GM21723 (cell line): ENCODE data around the gene ESD.
A peak's percentile ranks its signal among the peaks of the same experiment; 100 is the strongest.
"Not testable (repeated sequence)": the region's sequence is repeated elsewhere in the genome, so short reads cannot be mapped to it uniquely, and the experiment has no call there.

Experiments
- ATAC-seq: cut with Tn5 transposase; IDR thresholded peaks from one replicate; pipeline ENCODE4 v1.9.1; 2021; ENCODE audit warnings: mild to moderate bottlenecking, moderate library complexity; ENCODE audit not compliant: unreplicated experiment

The ESD gene

GRCh38 chr13:46796515-46797474, at the start of gene ESD:
Gene ESD (minus strand): TSS chr13:46797161. CDS start chr13:46791413, 5,748 bp downstream.
- peak; percentile 87 for ATAC-seq

GRCh38 chr13:46846726-46847125, 49.8 kb upstream of the ESD start:
- no peak for ATAC-seq

- no peak for ATAC-seq
Measured at GRCh38 chr13:46845146-46845545, 48.2 kb upstream of the ESD start.

GRCh38 chr13:46844431-46844830, 47.5 kb upstream of the ESD start:
- ATAC-seq: no peak

- ATAC-seq: no peak
Measured at GRCh38 chr13:46839399-46839798, 42.4 kb upstream of the ESD start.

GRCh38 chr13:46834657-46835056, 37.7 kb upstream of the ESD start:
- no peak for ATAC-seq

- ATAC-seq: peak; percentile 51
Measured at GRCh38 chr13:46831588-46832194, 34.7 kb upstream of the ESD start.

GRCh38 chr13:46830405-46831005, 33.5 kb upstream of the ESD start:
- no peak for ATAC-seq

GRCh38 chr13:46822551-46822950, 25.6 kb upstream of the ESD start:
- no peak for ATAC-seq

- no peak for ATAC-seq
Measured at GRCh38 chr13:46817838-46818476, 21.0 kb upstream of the ESD start.

GRCh38 chr13:46817095-46817494, 20.1 kb upstream of the ESD start:
- no peak for ATAC-seq

GRCh38 chr13:46816371-46816770, 19.4 kb upstream of the ESD start:
- no peak for ATAC-seq

- ATAC-seq: no peak
Measured at GRCh38 chr13:46812301-46812797, 15.4 kb upstream of the ESD start.

GRCh38 chr13:46810440-46810839, 13.5 kb upstream of the ESD start:
- no peak for ATAC-seq

- not testable (repeated sequence) for ATAC-seq
Measured at GRCh38 chr13:46804921-46805320, 8.0 kb upstream of the ESD start.

GRCh38 chr13:46804391-46804815, 7.4 kb upstream of the ESD start:
- ATAC-seq: no peak

- ATAC-seq: no peak
Measured at GRCh38 chr13:46803586-46803985, 6.6 kb upstream of the ESD start.

GRCh38 chr13:46801858-46802257, 4.9 kb upstream of the ESD start:
- no peak for ATAC-seq

GRCh38 chr13:46799139-46799538, 2.2 kb upstream of the ESD start:
- ATAC-seq: no peak

- no peak for ATAC-seq
Measured at GRCh38 chr13:46797501-46798237, 708 bp upstream of the ESD start.
